Nephron progenitor cell (in vitro differentiated cells): ENCODE data around the gene NONO.
"Not testable (repeated sequence)": the region's sequence is repeated elsewhere in the genome, so short reads cannot be mapped to it uniquely, and the experiment has no call there.

ENCODE experiments used
- DNase-seq: peaks from one replicate; pipeline ENCODE4 v3.0.0; 2021
- H3K27ac Mint-ChIP-seq: 2 replicates; pipeline ENCODE4 v1.8.0; 2021; ENCODE audit warnings: mild to moderate bottlenecking, moderate library complexity, mixed read lengths
- H3K27me3 Mint-ChIP-seq: 2 replicates; pipeline ENCODE4 v1.8.0; 2021; ENCODE audit warnings: mild to moderate bottlenecking, low read depth, mixed read lengths; ENCODE audit not compliant: poor library complexity
- H3K36me3 Mint-ChIP-seq: 2 replicates; pipeline ENCODE4 v1.8.0; 2021; ENCODE audit warnings: low read depth, mixed read lengths
- H3K4me1 Mint-ChIP-seq: 2 replicates; pipeline ENCODE4 v1.8.0; 2021; ENCODE audit warnings: mixed read lengths
- H3K4me3 Mint-ChIP-seq: 2 replicates; pipeline ENCODE4 v1.8.0; 2021; ENCODE audit warnings: mild to moderate bottlenecking, moderate library complexity, mixed read lengths
- H3K9me3 Mint-ChIP-seq: 2 replicates; pipeline ENCODE4 v1.8.0; 2021; ENCODE audit warnings: mild to moderate bottlenecking, moderate library complexity, mixed read lengths
- CTCF ChIP-seq: fragments of 200-600 bp; sonication (generic); IDR thresholded peaks from 2 replicates; pipeline ENCODE4 v1.5.0; 2021; ENCODE audit warnings: antibody characterized with exemption

The NONO gene

GRCh38 chrX:71315917-71316316 lies 32.5 kb downstream of the NONO start:
- no peak for DNase-seq
- peaks cover 21% of the 10 kb centered on the region for H3K36me3 Mint-ChIP-seq
- H3K9me3 Mint-ChIP-seq: peaks cover 36% of the 10 kb centered on the region
- TF ChIP-seq CTCF: no peak
- no peak overlapping the region for H3K4me3 Mint-ChIP-seq
- H3K27me3 Mint-ChIP-seq: no peaks in the 10 kb centered on the region
- H3K4me1 Mint-ChIP-seq: no peaks in the 10 kb centered on the region
- H3K27ac Mint-ChIP-seq: no peak overlapping the region

GRCh38 chrX:71316959-71317358 lies 33.5 kb downstream of the NONO start:
- H3K27me3 Mint-ChIP-seq, H3K4me3 Mint-ChIP-seq, DNase-seq, H3K27ac Mint-ChIP-seq, H3K4me1 Mint-ChIP-seq: not testable (repeated sequence)
- Mint-ChIP-seq H3K9me3 (peaks cover 31% of the 10 kb centered on the region), H3K36me3 (peaks cover 16% of the 10 kb centered on the region)

DNA sequence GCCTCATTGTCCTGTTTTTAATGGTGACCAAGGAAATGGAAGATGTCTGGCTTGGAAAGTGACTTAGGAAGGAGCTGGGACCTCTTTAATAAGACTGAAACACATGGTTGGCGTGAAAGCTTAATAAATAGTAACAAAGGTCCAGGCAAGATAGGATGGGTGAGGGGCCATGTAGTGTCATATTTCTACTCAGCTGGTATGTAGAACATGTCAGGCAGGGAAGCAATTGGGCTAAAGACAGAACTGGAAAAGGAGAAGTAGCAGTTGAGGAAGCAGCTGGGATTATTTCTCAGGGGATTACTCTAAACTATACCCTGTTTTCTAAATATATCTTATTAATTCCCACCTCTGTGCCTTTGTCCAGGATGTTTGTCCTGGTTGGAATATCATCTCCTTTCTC lies 36.7 kb downstream of the NONO start:
- H3K9me3 Mint-ChIP-seq: peaks cover 37% of the 10 kb centered on the region
- H3K4me3 Mint-ChIP-seq: no peak overlapping the region
- H3K36me3 Mint-ChIP-seq: peaks cover 26% of the 10 kb centered on the region
- TF ChIP-seq CTCF: no peak
- H3K4me1 Mint-ChIP-seq: no peaks in the 10 kb centered on the region
- H3K27ac Mint-ChIP-seq: no peak overlapping the region
- DNase-seq: no peak
- no peaks in the 10 kb centered on the region for H3K27me3 Mint-ChIP-seq

GRCh38 chrX:71321731-71322130 lies 38.3 kb downstream of the NONO start:
- no peak for DNase-seq

GRCh38 chrX:71324452-71324851 lies 41.0 kb downstream of the NONO start:
- H3K27me3 Mint-ChIP-seq, DNase-seq, H3K4me3 Mint-ChIP-seq, H3K4me1 Mint-ChIP-seq, H3K27ac Mint-ChIP-seq: not testable (repeated sequence)
- Mint-ChIP-seq H3K9me3 (peaks cover 47% of the 10 kb centered on the region), H3K36me3 (peaks cover 32% of the 10 kb centered on the region)

More at GRCh38 chrX:71321731-71322130, 38.3 kb downstream of the NONO start:
- peaks cover 24% of the 10 kb centered on the region for H3K36me3 Mint-ChIP-seq
- peaks cover 34% of the 10 kb centered on the region for H3K9me3 Mint-ChIP-seq
- H3K27ac Mint-ChIP-seq: no peak overlapping the region
- H3K27me3 Mint-ChIP-seq: no peaks in the 10 kb centered on the region
- no peaks in the 10 kb centered on the region for H3K4me1 Mint-ChIP-seq
- no peak overlapping the region for H3K4me3 Mint-ChIP-seq
- no peak for TF ChIP-seq CTCF

- H3K4me3 Mint-ChIP-seq: no peak overlapping the region
- peaks cover 53% of the 10 kb centered on the region for H3K9me3 Mint-ChIP-seq
- DNase-seq: no peak
- no peak for TF ChIP-seq CTCF
- peaks cover 2% of the 10 kb centered on the region for H3K27me3 Mint-ChIP-seq
- no peaks in the 10 kb centered on the region for H3K4me1 Mint-ChIP-seq
- no peak overlapping the region for H3K27ac Mint-ChIP-seq
- peaks cover 28% of the 10 kb centered on the region for H3K36me3 Mint-ChIP-seq
These were observed 43.0 kb downstream of the NONO start for GRCh38 chrX:71326394-71326793.

DNA sequence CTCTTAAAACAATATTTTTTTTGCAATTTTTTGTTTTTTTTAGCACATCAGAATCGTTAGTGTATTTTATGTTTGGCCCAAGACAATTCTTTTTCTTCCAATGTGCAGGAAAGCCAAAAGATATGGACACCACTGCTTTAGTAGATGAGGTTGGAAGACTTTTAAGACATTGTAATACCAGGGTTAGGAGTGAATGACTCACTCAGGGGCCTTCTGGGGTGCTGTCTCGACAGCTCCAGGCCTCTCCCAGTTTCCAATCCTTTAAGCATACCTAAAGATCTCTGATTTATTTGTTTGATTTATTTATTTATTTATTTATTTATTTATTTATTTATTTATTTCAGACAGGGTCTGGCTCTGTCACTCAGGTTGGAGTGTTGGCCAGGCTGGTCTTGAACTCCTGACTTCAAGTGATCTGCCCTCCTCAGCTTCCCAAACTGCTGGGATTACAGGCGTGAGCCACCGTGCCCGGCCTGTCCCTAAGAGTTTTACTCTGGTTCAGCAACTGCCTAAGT lies 65.8 kb downstream of the NONO start:
- H3K27me3 Mint-ChIP-seq, H3K36me3 Mint-ChIP-seq, H3K27ac Mint-ChIP-seq, H3K4me1 Mint-ChIP-seq, H3K4me3 Mint-ChIP-seq, DNase-seq: not testable (repeated sequence)
- H3K9me3 Mint-ChIP-seq: peaks cover 30% of the 10 kb centered on the region

DNA sequence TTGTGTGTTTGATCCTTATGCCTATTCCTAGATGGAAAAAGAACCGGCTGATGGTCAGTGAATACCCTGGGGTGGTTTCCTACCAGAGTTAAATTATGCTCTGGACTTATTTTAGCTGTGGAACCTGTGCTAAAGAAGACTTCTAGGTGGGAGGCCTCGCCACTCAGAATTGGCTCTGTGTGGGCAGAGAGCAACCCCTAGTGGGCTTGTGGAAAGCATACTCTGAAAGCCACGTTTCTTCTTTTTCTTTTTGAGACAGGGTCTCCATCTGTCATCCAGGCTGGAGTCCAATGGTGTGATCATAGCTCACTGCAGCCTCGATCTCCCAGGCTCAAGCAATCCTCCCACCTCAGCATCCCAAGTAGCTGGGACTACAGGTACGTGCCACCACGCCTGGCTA lies 66.4 kb downstream of the NONO start:
- not testable (repeated sequence) for DNase-seq, H3K27me3 Mint-ChIP-seq, H3K36me3 Mint-ChIP-seq, H3K4me1 Mint-ChIP-seq, H3K27ac Mint-ChIP-seq, H3K4me3 Mint-ChIP-seq
- H3K9me3 Mint-ChIP-seq: peaks cover 32% of the 10 kb centered on the region
